ENCODE data around the gene ADARB2.
"Not testable (repeated sequence)": the region's sequence is repeated elsewhere in the genome, so short reads cannot be mapped to it uniquely, and the experiment has no call there.

Gene ADARB2

DNA sequence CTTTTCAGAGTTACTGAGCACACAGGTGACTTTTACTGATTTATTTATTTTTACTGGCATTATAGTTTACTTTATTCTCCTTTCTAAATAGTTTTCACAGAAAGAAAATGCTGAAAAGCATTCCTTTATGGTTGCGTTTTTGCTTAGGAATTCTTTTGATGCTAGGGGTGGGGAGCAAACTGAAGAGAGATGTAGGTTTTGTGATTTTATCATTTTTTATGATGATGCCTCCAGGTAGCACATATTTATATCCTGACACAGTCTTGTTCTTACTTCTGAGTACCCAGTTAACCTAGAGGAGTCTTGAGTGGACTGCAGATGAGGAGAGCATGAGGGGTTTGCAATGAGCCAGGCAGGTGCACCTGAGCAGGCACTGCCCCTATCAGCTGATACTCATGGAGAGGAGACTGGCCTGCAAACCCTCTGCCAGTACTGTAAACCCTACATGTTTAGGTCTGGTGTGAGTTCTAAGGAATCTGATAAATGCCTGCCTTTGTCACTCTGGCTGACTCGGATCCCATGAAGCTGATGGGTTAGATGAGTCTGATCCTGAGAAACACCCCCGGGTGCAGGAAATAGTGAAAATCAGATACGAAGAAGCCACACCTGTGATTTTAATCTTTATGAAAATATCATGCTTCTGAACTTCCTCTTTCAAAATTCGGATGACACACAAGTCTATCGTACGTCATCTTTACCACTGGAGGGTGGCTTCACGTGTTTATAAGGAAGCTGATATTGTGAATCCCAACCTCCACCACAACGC, 378.3 kb downstream of the ADARB2 start:
- Histone ChIP-seq H3K36me3 (no peaks in the 10 kb centered on the region), H3K4me1 (ENCODE audit: control insufficient read depth in 1 of 2, insufficient read depth in 1 of 2, low read depth in 1 of 2, low read length in 1 of 2) (no peaks in the 10 kb centered on the region), H3K27me3 (peaks cover 86% of the 10 kb centered on the region), H3K9me3 (no peaks in the 10 kb centered on the region), H3K4me3 (ENCODE audit: low read depth in 1 of 2, low read length in 1 of 2) (no peak overlapping the region), H3K27ac (no peak overlapping the region)
- TF ChIP-seq CTCF (IDR thresholded peaks at IDR 0.05), result no peak

DNA sequence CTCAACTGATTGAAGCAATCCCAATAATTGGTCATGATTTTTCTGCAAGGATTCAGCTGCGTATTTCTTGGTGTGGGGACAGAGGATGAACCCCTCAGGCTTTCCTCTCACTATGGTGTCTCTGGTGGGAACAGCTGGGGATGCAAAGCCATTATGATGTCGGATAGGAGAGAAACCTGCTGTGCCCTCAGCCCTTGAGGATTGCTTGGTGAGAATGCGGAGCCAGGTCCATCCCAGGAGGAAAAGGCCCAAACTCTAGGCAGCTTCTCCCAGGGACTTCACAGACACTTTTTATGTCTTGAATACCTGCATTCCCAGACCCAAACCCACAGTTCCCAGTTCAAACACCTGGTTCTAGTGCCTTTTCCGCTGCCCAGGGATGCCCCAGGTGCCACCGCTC, 379.2 kb downstream of the ADARB2 start:
- H3K4me3 ChIP-seq (ENCODE audit: low read depth in 1 of 2, low read length in 1 of 2), result no peak overlapping the region
- no peaks in the 10 kb centered on the region for H3K9me3 ChIP-seq
- TF ChIP-seq CTCF (IDR thresholded peaks at IDR 0.05), result no peak
- peaks cover 81% of the 10 kb centered on the region for H3K27me3 ChIP-seq
- H3K36me3 ChIP-seq, result no peaks in the 10 kb centered on the region
- no peaks in the 10 kb centered on the region for H3K4me1 ChIP-seq (ENCODE audit: control insufficient read depth in 1 of 2, insufficient read depth in 1 of 2, low read depth in 1 of 2, low read length in 1 of 2)
- no peak overlapping the region for H3K27ac ChIP-seq

DNA sequence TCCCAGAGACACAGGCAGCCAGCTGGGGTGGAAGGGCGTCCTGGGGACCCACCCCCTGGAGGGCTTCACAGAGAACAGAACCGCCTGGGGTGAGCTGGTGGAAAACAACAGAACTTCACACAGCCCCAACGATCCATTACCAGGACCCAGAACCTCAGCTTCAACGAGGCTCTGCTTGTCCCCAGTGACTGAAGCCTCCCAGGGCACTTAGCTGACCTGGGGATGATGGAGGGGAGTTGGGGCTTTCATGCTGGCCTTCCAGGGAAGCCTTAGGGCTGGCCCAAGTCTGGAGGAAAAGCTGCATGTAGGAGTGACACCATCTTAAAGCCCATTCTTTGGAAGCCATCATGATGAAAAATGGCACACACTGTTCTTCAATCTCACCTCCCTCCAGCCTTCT, 381.0 kb downstream of the ADARB2 start:
- Histone ChIP-seq H3K4me3 (ENCODE audit: low read depth in 1 of 2, low read length in 1 of 2) (no peak overlapping the region), H3K9me3 (no peaks in the 10 kb centered on the region), H3K36me3 (no peaks in the 10 kb centered on the region), H3K4me1 (ENCODE audit: control insufficient read depth in 1 of 2, insufficient read depth in 1 of 2, low read depth in 1 of 2, low read length in 1 of 2) (no peaks in the 10 kb centered on the region), H3K27ac (no peak overlapping the region), H3K27me3 (peaks cover 64% of the 10 kb centered on the region)
- no peak for TF ChIP-seq CTCF (IDR thresholded peaks at IDR 0.05)

GRCh38 chr10:1354809-1355710, 382.3 kb downstream of the ADARB2 start:
- no peaks in the 10 kb centered on the region for H3K9me3 ChIP-seq
- H3K4me1 ChIP-seq (ENCODE audit: control insufficient read depth in 1 of 2, insufficient read depth in 1 of 2, low read depth in 1 of 2, low read length in 1 of 2), result no peaks in the 10 kb centered on the region
- H3K27ac ChIP-seq, result no peak overlapping the region
- peaks cover 51% of the 10 kb centered on the region for H3K27me3 ChIP-seq
- H3K36me3 ChIP-seq, result no peaks in the 10 kb centered on the region
- TF ChIP-seq CTCF (IDR thresholded peaks at IDR 0.05), result no peak
- no peak overlapping the region for H3K4me3 ChIP-seq (ENCODE audit: low read depth in 1 of 2, low read length in 1 of 2)

DNA sequence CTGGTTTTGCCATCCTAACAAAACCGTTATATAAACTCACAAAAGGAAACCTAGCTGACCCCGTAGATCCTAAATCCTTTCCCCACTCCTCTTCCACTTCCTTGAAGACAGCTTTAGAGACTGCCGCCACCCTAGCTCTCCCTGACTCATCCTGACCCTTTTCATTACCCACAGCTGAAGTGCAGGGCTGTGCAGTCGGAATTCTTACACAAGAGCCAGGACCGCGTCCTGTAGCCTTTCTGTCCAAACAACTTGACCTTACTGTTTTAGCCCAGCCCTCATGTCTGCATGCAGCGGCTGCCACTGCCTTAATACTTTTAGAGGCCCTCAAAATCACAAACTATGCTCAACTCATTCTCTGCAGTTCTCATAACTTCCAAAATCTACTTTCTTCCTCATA, 385.0 kb downstream of the ADARB2 start:
- H3K27me3 ChIP-seq, result peaks cover 24% of the 10 kb centered on the region
- H3K27ac ChIP-seq; H3K4me3 ChIP-seq (ENCODE audit: low read depth in 1 of 2, low read length in 1 of 2); H3K36me3 ChIP-seq; H3K9me3 ChIP-seq; H3K4me1 ChIP-seq (ENCODE audit: control insufficient read depth in 1 of 2, insufficient read depth in 1 of 2, low read depth in 1 of 2, low read length in 1 of 2): not testable (repeated sequence)

GRCh38 chr10:1348773-1349050, 388.6 kb downstream of the ADARB2 start:
- Histone ChIP-seq H3K9me3 (no peaks in the 10 kb centered on the region), H3K27me3 (peaks cover 6% of the 10 kb centered on the region), H3K4me1 (ENCODE audit: control insufficient read depth in 1 of 2, insufficient read depth in 1 of 2, low read depth in 1 of 2, low read length in 1 of 2) (no peaks in the 10 kb centered on the region), H3K27ac (no peak overlapping the region), H3K36me3 (no peaks in the 10 kb centered on the region), H3K4me3 (ENCODE audit: low read depth in 1 of 2, low read length in 1 of 2) (no peak overlapping the region)
- TF ChIP-seq CTCF (IDR thresholded peaks at IDR 0.05), result no peak
